Mesenchymal stem cell (in vitro differentiated cells and primary cell): Measurements from ENCODE around the gene RUBCNL.

ENCODE experiments used
- DNase-seq: peaks from one replicate; pipeline ENCODE4 v3.0.0-alpha.2; 2013
- H2AFZ ChIP-seq: one replicate; pipeline ENCODE4 v1.6.1; 2013; ENCODE audit warnings: low read depth, mild to moderate bottlenecking, control low read depth, inconsistent platforms, low read length, moderate library complexity
- H2AK5ac ChIP-seq: 2 replicates; pipeline ENCODE4 v1.6.1; 2013; ENCODE audit warnings: low read length, moderate library complexity, mild to moderate bottlenecking, inconsistent platforms; ENCODE audit not compliant: severe bottlenecking
- H2BK120ac ChIP-seq: one replicate; pipeline ENCODE4 v1.6.1; 2013; ENCODE audit warnings: low read depth, mild to moderate bottlenecking, inconsistent platforms, low read length, moderate library complexity
- H2BK12ac ChIP-seq, 2 experiments: one replicate each; pipeline ENCODE4 v1.6.1; 2013; ENCODE audit warnings: inconsistent platforms in 2 of 2, low read length in 2 of 2, mild to moderate bottlenecking in 2 of 2, moderate library complexity in 2 of 2, control low read depth in 1 of 2
- H2BK15ac ChIP-seq: one replicate; pipeline ENCODE4 v1.6.1; 2013; ENCODE audit warnings: mild to moderate bottlenecking, low read depth, inconsistent platforms; ENCODE audit not compliant: poor library complexity, severe bottlenecking
- H2BK5ac ChIP-seq: 2 replicates; pipeline ENCODE4 v1.6.1; 2013; ENCODE audit warnings: low read depth, mild to moderate bottlenecking, low read length, control low read depth, inconsistent platforms; ENCODE audit not compliant: poor library complexity, severe bottlenecking
- H3K14ac ChIP-seq, 2 experiments: one replicate each; pipeline ENCODE4 v1.6.1; 2013; ENCODE audit warnings: inconsistent platforms in 2 of 2, low read length in 2 of 2, control low read depth in 1 of 2, mild to moderate bottlenecking in 1 of 2, moderate library complexity in 1 of 2
- H3K18ac ChIP-seq, 2 experiments: one replicate each; pipeline ENCODE4 v1.6.1; 2013; ENCODE audit warnings: inconsistent platforms in 2 of 2, low read length in 2 of 2, control low read depth in 1 of 2, low read depth in 1 of 2, mild to moderate bottlenecking in 1 of 2
- H3K23ac ChIP-seq, 2 experiments: one replicate each; pipeline ENCODE4 v1.6.1; 2013; ENCODE audit warnings: inconsistent platforms in 2 of 2, low read length in 2 of 2, mild to moderate bottlenecking in 2 of 2, moderate library complexity in 2 of 2, control low read depth in 1 of 2
- H3K27ac ChIP-seq: 2 replicates; pipeline ENCODE4 v1.5.1; 2013; ENCODE audit warnings: mild to moderate bottlenecking, moderate library complexity, low read length, control low read depth, inconsistent platforms; ENCODE audit not compliant: poor library complexity, severe bottlenecking
- H3K27me3 ChIP-seq, 2 experiments: 2 replicates each; pipeline versions ENCODE4 v1.6.1 to v1.7.0; 2013; ENCODE audit warnings: low read length in 2 of 2, mild to moderate bottlenecking in 2 of 2, moderate library complexity in 2 of 2, control low read depth in 1 of 2, inconsistent platforms in 1 of 2; ENCODE audit not compliant: control insufficient read depth in 1 of 2, insufficient read depth in 1 of 2
- H3K36me3 ChIP-seq, 2 experiments: 2 replicates each; pipeline versions ENCODE4 v1.6.1 to v1.7.0; 2013; ENCODE audit warnings: low read length in 2 of 2, control low read depth in 1 of 2, inconsistent platforms in 1 of 2, low read depth in 1 of 2, mild to moderate bottlenecking in 1 of 2; ENCODE audit not compliant: insufficient read depth in 2 of 2, control insufficient read depth in 1 of 2
- H3K4ac ChIP-seq, 2 experiments: one replicate each; pipeline ENCODE4 v1.6.1; 2013; ENCODE audit warnings: inconsistent platforms in 2 of 2, low read length in 2 of 2, mild to moderate bottlenecking in 2 of 2, moderate library complexity in 2 of 2, control low read depth in 1 of 2, low read depth in 1 of 2
- H3K4me1 ChIP-seq: 2 replicates; pipeline ENCODE4 v1.6.1; 2013; ENCODE audit warnings: low read depth, low read length, control low read depth; ENCODE audit not compliant: control insufficient read depth, insufficient read depth
- H3K4me2 ChIP-seq: 2 replicates; pipeline ENCODE4 v1.6.1; 2013; ENCODE audit warnings: low read length, mild to moderate bottlenecking, inconsistent platforms; ENCODE audit not compliant: poor library complexity, severe bottlenecking
- H3K4me3 ChIP-seq, 2 experiments: 2 replicates each; pipeline versions ENCODE4 v1.5.1 to v1.7.0; 2013; ENCODE audit warnings: low read length in 2 of 2, mild to moderate bottlenecking in 2 of 2, control low read depth in 1 of 2, low read depth in 1 of 2; ENCODE audit not compliant: insufficient read depth in 1 of 2
- H3K79me1 ChIP-seq: replicated peaks from 2 replicates; pipeline ENCODE4 v1.6.1; 2013; ENCODE audit warnings: mild to moderate bottlenecking, control low read depth, low read length, inconsistent platforms; ENCODE audit not compliant: poor library complexity, severe bottlenecking
- H3K9ac ChIP-seq: 2 replicates; pipeline ENCODE4 v1.7.0; 2013; ENCODE audit warnings: mild to moderate bottlenecking, low read length, moderate library complexity
- H3K9me3 ChIP-seq: 2 replicates; pipeline ENCODE4 v1.7.0; 2013; ENCODE audit warnings: mild to moderate bottlenecking, low read length; ENCODE audit not compliant: control insufficient read depth
- H4K8ac ChIP-seq: one replicate; pipeline ENCODE4 v1.6.1; 2013; ENCODE audit warnings: inconsistent platforms, mild to moderate bottlenecking, low read length, moderate library complexity
- H4K91ac ChIP-seq: one replicate; pipeline ENCODE4 v1.6.1; 2013; ENCODE audit warnings: mild to moderate bottlenecking, low read length, inconsistent platforms
- WGBS: methylation state at CpG from one replicate; pipeline ENCODE4 v1.1.7; 2013; ENCODE audit warnings: mixed read lengths; 5-methylcytosine and 5-hydroxymethylcytosine counted together

Gene RUBCNL

DNA sequence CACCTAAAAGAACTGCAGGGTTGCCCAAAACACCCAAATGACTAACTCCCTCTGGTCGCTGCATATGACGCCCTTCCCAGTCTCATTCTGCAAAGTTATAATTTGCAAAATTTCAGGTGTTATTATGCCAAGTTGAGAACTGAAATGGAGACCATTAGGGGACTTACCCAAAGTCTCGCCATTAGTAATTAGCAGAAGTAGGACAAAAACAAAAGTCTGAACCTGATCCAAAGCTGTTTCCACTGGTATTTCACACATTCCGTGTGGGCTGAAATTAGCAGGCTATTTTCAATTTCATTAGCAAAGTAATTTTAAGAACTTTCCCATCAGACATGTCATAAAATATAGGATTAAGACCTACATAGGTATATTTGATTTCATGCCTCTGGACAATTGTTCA lies 6.8 kb downstream of the RUBCNL start:
- Histone ChIP-seq H3K14ac (no peak overlapping the region), H3K4me3 (no peak overlapping the region), H3K4me1 (no peaks in the 10 kb centered on the region), H2AK5ac (no peak overlapping the region), H3K79me1 (no peaks in the 10 kb centered on the region), H3K36me3 (peaks cover 0 to 5% of the 10 kb centered on the region in 2 experiments), H2BK5ac (no peak overlapping the region), H2AFZ (no peak overlapping the region), H3K27ac (no peak overlapping the region), H4K91ac (no peak overlapping the region), H3K4me2 (no peak overlapping the region), H2BK12ac (no peak overlapping the region), H2BK15ac (no peak overlapping the region), H4K8ac (no peak overlapping the region), H3K9me3 (no peaks in the 10 kb centered on the region), H3K27me3 (peaks cover 0 to 4% of the 10 kb centered on the region in 2 experiments), H3K4ac (no peak overlapping the region), H3K18ac (no peak overlapping the region), H3K9ac (no peak overlapping the region), H3K23ac (no peak overlapping the region), H2BK120ac (no peak overlapping the region)
- no peak for DNase-seq
- 100% methylated on average over 2 of the region's 4 CpGs for WGBS

DNA sequence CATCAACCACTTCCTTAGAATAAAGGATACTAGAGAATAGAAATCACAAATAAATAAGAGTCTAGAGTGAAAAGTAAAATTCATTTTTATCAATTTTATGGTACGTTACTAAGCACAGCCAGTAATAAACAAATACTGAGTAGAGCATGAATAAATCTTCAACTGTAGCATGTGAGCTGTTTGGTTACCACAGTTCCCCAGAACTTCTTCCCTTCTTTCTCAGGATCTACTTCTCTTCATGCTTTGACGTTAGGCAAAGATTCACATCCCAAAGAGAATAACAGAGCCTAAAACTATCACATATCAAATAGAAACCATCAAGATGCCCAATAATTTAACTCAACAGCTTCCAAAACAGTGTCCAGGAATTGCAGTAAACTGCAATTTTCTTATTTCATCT lies 7.4 kb downstream of the RUBCNL start:
- no peak overlapping the region for H2BK5ac ChIP-seq
- H4K91ac ChIP-seq = no peak overlapping the region
- no peak overlapping the region for H3K4ac ChIP-seq
- 91% methylated on average over 2 of the region's 2 CpGs for WGBS
- no peak overlapping the region for H3K27ac ChIP-seq
- H4K8ac ChIP-seq = no peak overlapping the region
- no peak overlapping the region for H3K23ac ChIP-seq
- H3K4me3 ChIP-seq = no peak overlapping the region
- H3K79me1 ChIP-seq = no peaks in the 10 kb centered on the region
- no peak overlapping the region for H3K4me2 ChIP-seq
- no peak for DNase-seq
- H3K27me3 ChIP-seq = peaks cover 0 to 4% of the 10 kb centered on the region in 2 experiments
- H2BK12ac ChIP-seq = no peak overlapping the region
- H3K9ac ChIP-seq = no peak overlapping the region
- H3K14ac ChIP-seq = no peak overlapping the region
- H3K9me3 ChIP-seq = no peaks in the 10 kb centered on the region
- no peaks in the 10 kb centered on the region for H3K4me1 ChIP-seq
- peaks cover 0 to 5% of the 10 kb centered on the region in 2 experiments for H3K36me3 ChIP-seq
- H2BK15ac ChIP-seq = no peak overlapping the region
- no peak overlapping the region for H2AK5ac ChIP-seq
- no peak overlapping the region for H2AFZ ChIP-seq
- no peak overlapping the region for H3K18ac ChIP-seq
- H2BK120ac ChIP-seq = no peak overlapping the region

DNA sequence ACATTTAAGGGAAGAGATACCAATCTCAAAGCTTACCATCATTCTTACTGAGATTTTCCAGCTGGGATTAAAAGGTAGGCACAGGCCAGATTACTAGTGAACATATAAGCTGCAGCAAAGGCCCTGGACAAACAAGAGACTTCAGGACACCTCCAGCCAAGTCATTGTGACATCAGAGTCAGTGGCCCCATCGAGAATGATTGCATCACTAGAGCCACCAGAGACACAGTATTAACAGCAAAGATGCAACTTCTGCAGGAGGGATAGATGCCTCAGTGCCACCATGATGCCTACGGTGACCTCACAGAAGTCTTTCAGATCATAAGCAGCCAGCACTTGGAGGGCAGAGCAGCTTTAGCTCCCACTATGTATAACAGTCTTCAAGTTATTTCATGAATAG lies 8.6 kb downstream of the RUBCNL start:
- no peak overlapping the region for H2BK120ac ChIP-seq
- WGBS = 88% methylated on average over 2 of the region's 2 CpGs
- DNase-seq = no peak

GRCh38 chr13:46377554-46377953 lies 9.5 kb downstream of the RUBCNL start:
- Histone ChIP-seq H2AK5ac (no peak overlapping the region), H3K4me2 (no peak overlapping the region), H3K4me3 (no peak overlapping the region), H2BK5ac (no peak overlapping the region), H4K91ac (no peak overlapping the region), H3K27me3 (no peaks in the 10 kb centered on the region), H4K8ac (no peak overlapping the region), H3K14ac (no peak overlapping the region), H3K23ac (no peak overlapping the region), H2BK12ac (no peak overlapping the region), H2BK15ac (no peak overlapping the region), H3K18ac (no peak overlapping the region), H3K9me3 (no peaks in the 10 kb centered on the region), H3K36me3 (peaks cover 0 to 5% of the 10 kb centered on the region in 2 experiments), H2AFZ (no peak overlapping the region), H3K27ac (no peak overlapping the region), H2BK120ac (no peak overlapping the region), H3K9ac (no peak overlapping the region), H3K79me1 (no peaks in the 10 kb centered on the region), H3K4me1 (peaks cover 1% of the 10 kb centered on the region), H3K4ac (no peak overlapping the region)
- DNase-seq = no peak
- 94% methylated on average over 4 of the region's 4 CpGs for WGBS

More for the DNA sequence above, 8.6 kb downstream of the RUBCNL start:
- H3K18ac ChIP-seq = no peak overlapping the region
- no peaks in the 10 kb centered on the region for H3K9me3 ChIP-seq
- no peak overlapping the region for H4K8ac ChIP-seq
- H3K4me1 ChIP-seq = no peaks in the 10 kb centered on the region
- no peaks in the 10 kb centered on the region for H3K79me1 ChIP-seq
- H3K4me3 ChIP-seq = no peak overlapping the region
- no peak overlapping the region for H2AFZ ChIP-seq
- no peak overlapping the region for H3K27ac ChIP-seq
- no peak overlapping the region for H2AK5ac ChIP-seq
- no peak overlapping the region for H3K23ac ChIP-seq
- no peak overlapping the region for H3K4me2 ChIP-seq
- H3K36me3 ChIP-seq = peaks cover 0 to 5% of the 10 kb centered on the region in 2 experiments
- H3K14ac ChIP-seq = no peak overlapping the region
- no peak overlapping the region for H2BK5ac ChIP-seq
- no peak overlapping the region for H2BK12ac ChIP-seq
- no peak overlapping the region for H3K9ac ChIP-seq
- H2BK15ac ChIP-seq = no peak overlapping the region
- H4K91ac ChIP-seq = no peak overlapping the region
- no peak overlapping the region for H3K4ac ChIP-seq
- peaks cover 0 to 3% of the 10 kb centered on the region in 2 experiments for H3K27me3 ChIP-seq
